GM19240 (cell line): Measurements from ENCODE around the gene ZGPAT.

Experiments used
- DNase-seq: peaks from one replicate; pipeline ENCODE4 v3.0.0; 2011; ENCODE audit warnings: low spot score; ENCODE audit not compliant: insufficient read length

Gene ZGPAT

DNA sequence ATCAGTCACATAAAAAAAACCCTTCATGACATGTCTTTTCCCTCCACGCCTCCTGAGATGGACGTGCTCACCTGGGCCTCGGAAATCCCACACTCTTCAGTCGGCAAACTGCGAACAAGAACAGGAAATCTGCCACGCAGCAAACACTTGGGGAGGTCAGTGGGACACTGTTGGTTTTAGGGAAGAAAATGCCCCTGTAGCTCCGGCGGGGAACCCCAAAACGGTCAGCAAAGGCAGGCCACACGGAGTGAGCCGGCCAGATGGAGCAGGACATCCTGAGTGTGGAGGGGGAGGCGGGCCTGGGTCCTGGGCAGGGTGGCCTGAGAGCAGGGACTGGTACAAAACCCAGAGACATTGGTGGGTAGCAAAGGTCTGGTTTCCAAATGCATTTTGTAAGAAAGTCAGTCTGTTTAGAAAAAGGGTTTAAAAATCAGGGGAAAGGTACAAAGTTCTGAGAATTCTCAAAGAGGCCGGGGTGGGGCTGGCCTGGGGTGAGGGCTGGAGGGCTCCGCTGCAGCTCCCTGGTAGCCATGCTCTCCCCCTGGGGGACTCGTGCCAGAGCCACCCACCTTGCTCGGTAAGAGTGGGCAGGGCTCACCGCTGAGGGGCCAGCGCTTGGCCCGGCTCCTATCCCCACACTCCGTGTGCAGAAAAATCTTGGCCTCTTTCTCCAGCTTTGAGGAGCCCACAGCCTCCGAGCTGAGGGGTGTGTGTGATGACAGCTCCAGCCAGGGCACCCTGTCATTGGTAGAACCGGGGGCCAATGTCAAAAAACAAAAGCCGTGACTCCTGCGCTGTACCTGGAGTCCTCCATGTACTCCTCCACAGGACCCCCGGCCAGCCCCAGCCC is 37.0 kb downstream of the ZGPAT start:
- DNase-seq, result no peak

DNA sequence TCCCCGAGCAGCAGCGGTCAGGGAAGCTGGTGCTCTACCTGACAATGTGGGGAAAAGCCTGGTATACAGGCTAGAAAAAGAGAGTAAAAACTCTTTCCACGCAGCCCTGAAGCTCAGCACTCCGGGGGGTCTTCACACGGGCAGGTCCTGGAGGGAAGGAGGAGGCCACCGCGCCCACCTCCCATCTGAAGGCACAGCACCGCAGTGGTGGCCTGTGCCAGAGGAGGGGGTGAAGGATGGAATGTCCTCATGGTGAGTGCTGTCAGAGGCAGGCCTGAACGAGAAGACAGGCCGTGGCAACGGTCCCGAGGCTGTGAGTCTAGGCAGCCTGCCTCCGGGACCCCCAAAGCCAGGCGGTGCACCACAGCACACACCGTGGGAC is 37.6 kb downstream of the ZGPAT start:
- DNase-seq, result no peak

DNA sequence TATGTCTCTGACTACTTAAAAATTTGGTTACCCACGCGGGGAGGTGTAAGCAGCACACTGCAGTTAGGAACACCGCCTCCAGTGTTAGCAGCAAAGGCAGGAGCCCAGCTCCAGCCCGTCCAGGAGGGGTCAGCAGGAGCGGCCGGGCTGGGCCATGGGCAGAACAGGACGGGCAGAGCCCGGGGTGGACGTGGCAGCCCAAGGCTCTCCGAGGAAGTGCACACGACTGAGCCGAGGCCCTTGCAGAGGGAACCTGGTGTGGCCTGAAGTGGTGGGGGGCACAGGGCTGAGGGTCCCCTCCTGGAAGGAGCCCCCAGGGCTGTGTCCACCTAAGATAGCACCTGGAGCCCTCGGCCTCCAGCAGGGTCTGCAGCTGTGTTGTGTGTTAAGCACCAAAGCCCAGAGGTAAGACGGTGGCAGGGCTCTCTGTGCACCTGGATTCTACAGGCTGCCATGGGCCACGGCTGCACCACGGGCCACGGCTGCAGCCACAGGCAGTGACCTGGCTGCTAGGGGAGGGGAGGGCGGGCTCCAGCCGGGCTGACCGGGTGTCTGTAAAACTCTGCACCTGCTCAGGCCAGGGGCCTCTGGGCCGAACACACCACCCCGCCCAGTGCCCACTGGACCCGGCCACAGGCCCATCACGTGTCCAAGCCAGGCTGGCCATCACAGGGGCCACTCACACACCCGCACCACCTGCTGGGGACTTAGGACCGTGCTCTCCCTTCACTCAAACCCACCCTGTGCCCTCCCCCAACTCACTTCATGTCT is 38.3 kb downstream of the ZGPAT start:
- DNase-seq, result no peak

DNA sequence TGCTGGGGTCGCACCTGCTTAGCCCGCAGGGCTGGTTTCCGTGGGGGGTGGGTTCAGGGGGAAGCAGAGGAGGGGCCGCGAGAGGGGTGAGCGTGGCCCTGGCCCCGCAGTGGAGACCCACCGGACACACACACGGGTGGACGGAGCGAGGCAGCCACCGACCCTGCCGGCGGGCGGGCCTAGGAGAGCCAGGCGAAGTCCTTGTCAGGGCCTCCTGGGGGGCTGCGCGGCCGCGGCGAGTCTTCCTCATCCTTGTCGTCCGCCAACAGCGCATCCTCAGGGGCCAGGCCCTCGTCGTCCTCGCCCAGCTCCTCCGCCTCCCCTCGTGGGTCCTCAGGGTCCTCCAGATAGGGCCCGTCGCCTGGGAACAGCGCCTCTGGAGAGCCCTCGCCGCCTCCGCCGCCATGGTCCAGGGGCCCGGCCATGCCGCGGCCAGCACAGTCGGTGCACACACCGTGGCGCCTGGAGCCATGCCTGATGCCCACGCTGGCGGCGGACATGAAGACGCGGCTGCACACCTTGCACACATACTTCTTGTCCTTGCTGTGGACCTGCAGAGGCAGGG is 39.0 kb downstream of the ZGPAT start:
- DNase-seq, result no peak

DNA sequence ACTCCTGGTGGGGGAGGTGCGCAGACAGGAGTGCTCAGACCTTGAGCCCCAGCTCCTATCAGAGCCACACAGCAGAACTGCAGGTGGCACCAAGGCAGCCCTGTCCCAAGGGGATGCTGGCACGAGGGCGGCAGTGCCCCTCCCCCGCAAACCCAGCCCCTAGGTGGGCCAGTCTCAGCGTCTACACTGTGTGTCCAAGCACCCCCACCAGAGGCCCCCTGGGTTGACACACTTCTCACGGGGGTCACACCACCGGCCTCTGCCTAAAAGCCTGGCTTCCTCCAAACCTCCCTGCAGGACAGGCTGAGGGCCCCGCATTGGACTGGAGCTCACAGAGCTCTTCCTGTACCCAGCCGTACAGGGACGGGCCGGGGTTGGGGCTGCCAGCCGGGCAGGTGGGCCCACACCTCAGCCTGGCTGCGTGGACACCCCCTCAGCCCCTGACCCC is 39.8 kb downstream of the ZGPAT start:
- no peak for DNase-seq

DNA sequence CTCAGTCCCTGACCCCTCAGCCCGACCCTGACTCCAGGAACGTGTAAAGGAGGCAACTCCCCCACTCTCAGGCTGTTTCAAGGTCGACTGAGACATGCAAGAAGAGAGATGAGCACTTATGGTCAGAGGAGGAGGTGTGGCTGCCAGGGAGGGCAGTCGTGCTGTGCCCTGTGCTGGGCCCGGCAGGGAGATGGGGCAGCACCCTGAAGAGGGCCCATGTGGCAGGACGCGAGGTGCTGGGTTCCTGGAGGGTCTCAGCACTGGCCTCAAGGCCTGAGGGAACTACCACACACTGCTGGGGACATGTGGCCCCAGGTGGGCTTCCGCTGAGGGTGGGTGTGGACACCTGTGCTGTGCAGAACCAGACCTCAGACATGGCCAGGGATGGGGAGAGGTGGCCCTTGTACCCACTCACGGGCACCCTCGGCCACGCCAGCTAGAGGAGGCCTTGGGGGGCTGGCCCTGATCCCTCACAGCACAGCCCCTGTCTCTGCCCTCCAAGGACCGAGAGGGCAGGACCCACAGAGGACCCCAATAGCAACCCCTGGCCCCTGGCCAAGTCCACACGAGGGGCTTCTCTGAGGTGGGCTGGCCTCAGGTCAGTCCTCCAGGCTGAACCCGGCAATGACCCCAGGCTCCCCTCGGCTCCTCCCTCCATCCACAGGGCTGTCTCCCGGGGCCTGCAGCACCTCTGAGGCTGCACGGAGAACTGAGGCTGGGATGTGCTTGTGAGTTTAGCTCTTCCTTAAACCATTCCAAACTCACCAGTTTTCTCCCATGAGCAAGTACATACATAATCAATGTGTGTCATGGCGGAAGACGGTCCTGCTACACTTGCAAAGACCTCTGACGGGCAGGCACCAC is 40.5 kb downstream of the ZGPAT start:
- no peak for DNase-seq

DNA sequence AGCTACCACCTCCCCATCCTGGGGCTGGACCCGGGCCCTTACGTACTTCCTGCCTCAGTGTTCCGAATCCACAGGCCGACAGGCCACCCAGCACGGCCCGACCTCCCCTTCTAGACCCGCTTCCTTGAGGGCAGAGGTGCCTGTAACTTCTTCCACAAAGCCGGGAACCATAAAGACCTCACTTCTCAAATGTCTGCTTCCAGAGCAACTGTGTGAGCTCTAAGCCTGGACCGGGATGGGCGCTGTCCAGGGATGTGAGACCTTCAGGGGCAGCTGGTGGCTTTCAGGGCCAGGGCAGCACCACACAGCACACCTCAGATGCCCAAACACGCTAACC is 41.1 kb downstream of the ZGPAT start:
- DNase-seq, result no peak

DNA sequence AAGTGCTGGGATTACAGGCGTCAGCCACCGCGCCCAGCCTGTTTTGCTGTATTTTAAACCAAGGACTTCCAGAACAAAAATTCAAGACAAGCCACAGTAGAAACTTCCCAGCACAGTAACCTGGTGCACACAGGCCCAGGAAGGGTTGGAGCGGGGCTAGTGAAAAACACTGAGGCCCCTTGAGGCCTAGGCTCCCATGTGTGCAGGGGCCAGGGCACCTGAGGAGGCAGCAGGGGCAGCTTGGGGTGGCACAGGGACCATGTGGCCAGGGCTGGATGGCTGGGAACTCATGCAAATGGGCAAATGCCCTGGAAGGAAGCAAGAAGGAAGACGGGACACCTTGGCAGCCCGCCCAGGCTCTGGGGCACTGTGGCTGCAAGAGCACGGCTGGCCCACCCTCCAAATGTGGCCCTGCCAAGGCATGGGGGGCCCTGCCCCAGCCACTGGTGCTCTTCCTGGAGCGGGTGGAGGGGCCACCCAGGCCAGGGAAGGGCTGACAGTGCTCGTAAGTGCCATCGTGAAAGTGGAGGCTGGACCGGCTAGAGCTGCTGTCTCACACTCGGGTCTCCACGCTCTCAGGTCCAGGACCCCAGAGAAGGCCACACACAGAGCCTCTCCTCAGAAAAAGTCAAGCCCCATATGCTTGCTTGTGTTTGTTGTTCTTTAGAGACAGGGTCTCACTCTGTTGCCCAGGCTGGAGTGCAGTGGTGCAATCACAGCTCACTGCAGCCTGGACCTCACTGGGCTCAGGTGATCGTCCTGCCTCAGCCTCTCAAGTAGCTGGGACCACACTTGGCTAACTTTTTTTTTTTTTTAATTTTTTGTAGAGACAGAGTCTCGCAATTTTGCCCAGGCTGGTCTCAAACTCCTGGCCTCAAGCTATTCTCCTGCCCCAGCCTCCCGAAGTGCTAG is 42.0 kb downstream of the ZGPAT start:
- DNase-seq, result no peak

DNA sequence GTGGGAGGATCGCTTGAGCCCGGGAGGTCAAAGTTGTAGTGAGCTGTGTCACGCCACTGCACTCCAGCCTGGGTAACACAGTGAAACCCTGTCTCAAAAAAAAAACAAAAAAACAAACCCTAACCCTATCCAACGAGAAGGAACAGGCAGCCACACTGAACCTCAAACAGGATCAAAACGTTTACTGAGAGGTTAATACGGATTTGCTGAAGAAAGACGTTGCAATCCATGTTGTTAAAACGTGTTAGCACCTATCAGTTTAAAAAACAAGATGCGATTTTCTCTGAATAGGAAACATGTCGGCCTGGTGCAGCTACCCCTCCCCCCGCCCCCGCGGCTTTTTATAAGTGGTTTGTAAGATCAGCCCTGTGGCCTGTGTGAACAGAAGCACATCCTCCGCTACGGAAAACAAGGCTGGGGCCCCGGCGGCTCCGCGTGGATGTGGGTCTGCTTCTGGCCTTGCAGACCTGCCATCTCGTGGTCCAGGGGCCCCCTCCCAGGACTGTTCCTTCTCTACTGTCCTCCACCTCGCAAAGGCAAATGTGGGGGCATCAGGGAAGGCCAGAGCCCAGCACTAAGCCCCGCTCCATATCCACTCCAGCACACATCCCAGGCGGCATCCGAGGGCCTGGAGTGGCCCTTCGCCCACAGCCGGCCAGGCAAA is 43.1 kb downstream of the ZGPAT start:
- DNase-seq, result no peak

DNA sequence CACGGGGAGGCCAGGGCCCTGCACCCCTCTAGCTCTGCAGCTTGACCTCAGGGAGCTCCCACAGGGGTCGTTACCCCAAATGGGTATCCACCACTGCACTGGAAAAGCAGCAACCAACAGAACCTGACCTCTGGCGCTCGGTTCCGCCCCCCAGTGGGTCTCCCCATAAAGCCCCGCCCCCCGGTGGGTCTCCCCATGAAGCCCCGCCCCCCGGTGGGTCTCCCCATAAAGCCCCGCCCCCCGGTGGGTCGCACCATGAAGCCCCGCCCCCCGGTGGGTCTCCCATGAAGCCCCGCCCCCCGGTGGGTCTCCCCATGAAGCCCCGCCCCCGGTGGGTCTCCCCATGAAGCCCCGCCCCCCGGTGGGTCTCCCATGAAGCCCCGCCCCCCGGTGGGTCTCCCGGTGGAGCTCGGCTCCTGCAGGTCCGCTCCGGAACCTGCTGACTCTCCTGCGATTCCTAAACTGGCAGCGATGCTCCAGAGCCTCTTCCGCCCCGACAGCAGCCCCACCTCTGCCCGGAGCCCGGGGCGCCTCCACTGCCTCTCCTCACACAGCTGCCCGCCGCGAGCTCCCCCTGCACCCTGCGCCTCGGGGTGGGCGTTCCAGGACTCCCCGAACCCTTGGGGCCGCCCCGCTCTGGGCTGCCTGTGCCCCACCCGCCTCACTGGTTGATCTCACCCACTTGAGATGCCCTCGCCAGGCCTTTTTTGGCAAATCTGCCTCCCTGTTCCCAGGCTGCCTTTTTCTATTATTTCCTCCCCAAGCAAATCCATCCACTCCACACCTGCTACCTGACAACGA is 43.8 kb downstream of the ZGPAT start:
- DNase-seq, result no peak

DNA sequence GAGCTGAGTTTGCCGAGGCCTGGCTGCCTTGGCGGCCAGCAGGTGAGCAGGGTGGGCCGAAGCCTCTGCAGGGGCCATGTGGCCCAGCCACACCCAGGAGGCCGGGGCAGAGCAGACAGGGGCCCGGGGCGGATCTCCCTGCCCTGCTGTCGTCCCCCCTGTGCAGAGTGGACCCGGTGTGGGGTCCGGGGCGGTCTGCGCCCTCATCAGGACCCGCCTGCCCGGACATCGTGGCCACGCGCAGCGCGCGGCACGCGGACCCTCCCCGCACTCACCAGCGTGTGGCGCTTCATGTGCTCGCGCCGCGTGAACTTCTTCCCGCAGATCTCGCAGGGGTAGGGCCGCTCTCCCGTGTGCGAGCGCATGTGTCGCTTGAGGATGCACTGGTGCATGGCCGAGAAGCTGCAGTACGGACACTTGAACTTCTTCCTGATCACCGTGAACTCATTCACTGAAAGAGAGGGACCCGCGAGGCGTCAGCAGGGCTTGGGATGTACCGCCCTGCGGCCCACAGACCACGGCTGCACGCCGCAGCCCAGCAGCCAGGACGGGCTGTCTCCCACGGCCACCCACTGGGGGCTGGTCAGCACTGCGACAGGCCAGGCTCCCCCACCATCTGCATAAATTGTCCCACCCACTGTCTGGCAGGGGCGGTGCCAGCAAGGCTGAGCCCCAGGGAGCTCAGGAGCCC is 44.7 kb downstream of the ZGPAT start:
- DNase-seq, result no peak

DNA sequence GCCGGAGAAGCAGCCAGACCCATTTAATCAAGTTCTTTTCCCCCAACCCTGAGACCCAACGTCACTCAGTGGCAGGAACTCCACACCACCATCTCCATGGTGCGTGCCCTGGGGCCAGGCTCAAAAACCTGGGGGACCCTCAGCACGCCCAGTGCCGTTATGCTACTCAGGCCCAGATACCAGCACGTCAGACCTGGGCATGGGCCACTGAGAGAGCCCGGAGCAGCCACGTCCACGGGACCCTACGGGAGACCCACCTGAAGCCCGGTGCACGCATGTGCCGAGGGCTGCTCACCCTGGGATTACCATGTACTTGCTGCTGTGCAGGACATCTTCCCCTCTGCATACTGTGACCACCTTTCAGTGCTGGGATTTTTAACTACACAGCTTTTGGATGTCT is 45.5 kb downstream of the ZGPAT start:
- DNase-seq, result no peak

DNA sequence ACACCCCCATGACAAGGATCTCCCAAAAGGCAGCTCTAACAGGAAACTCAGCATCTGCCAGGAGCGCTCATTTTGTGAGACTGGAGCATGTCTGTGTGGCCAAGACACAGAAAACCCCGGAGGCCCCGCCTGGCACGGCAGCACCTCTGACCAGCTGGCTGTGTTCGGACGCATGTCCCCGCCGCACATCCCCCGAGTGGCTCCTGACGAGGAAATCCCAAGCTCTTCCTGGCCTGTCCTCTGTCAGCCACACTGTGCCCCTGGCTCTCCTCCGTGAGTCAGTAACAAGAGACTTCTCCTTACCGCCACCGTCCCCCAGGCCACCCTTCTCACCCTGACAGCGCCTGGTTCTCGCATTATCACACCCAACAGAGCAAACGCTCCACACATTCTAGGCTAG is 46.2 kb downstream of the ZGPAT start:
- DNase-seq, result no peak

DNA sequence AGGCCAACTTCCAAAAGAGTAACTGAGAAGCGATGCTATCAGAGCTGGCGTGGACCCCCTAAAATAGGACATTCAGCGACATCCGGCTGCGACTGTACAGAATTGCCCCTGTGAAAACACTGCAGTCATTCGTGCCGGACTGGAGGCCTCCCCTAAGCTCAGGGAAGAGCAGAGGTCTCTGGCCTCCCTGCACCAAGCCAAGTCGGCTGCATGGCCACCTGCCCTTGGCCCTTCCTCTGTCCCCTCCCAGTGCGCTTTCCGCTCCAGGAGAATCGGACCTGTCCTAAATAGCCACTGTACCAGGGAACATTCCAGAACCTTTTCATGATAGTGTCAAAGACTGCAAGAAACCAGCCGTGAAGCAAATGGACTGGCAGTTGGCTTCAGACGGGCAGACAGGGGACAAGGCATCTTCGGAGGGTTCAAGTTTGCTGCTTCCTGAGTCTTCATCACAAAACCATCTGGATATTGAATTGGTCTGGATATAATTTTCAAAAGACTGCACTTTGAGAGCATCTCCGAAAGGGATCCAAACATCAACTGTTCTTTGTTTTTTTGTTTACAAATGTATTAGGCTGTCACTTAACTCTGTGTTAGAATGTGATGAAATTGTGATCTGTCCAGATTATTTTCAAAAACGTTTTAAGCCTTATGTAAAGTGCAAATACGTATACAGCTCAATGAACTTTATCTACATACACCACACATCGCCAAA is 48.3 kb downstream of the ZGPAT start:
- DNase-seq, result no peak

DNA sequence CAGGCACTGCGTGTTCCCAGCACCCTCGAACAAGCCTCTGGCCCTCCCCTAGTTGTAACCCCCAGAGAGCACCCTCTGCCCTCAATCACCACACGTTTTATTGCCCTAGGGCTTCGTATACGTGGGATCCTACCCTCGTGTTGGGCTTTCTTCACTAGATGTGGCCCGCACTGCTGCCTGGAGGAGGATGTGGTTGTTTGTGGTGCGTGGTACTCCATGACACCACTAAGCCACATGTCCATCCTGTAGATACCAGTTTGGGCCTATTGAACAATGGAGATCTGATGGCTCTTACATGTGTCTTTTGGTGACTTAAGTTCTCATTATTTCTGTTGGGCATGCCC is 48.8 kb downstream of the ZGPAT start:
- no peak for DNase-seq

DNA sequence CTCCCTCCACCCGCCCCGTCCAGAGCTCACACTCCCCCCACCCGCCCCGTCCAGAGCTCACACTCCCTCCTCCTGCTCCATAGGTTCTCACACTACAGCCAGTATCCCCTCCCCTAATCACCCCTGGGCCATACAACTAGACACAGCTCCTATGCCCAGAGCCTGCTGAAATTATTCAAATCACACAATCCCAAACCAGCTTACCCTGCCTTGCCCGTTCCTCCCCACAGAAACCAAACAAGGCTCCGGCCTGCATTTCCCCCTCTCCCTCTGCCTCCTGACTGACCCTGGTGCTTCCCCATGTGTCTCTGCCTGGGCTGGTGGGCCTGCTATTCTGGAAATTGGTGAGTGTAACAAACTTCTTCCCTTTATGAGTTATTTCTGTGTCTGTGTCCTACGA is 50.3 kb downstream of the ZGPAT start:
- no peak for DNase-seq

DNA sequence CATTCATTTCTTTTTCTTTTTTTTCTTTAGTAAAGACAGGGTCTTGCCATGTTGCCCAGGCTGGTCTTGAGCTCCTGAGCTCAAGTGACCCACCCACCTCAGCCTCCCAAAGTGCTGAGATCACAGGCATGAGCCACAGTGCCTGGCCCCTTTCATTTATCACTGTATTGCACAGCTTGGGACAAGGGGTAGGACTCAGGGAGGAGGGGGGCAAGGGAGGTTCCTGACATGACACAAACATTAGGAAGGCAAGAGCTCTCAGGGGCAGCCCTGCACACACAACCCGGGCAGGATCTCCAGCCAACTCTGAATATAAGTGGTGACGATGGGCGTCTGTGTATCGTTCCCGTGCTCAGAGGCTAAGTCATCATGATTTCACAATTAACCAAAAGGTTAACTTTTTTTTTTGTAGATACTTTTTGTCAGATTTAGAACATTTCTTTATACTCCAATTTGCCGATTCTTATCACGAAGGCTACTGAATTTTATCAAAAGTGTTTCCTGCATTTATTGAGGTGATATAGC is 51.6 kb downstream of the ZGPAT start:
- no peak for DNase-seq
